ENCODE results near the gene ZFAND3. TPM values are rescaled to one million over a fixed set of nuclear protein-coding genes. Genes with fewer than 3 reads are reported as not detected.

Gene ZFAND3
- total and polyA plus RNA-seq, 2 of the 4 experiments (the other 2 are of a cell fraction), result 10.9 to 26.7 TPM

DNA sequence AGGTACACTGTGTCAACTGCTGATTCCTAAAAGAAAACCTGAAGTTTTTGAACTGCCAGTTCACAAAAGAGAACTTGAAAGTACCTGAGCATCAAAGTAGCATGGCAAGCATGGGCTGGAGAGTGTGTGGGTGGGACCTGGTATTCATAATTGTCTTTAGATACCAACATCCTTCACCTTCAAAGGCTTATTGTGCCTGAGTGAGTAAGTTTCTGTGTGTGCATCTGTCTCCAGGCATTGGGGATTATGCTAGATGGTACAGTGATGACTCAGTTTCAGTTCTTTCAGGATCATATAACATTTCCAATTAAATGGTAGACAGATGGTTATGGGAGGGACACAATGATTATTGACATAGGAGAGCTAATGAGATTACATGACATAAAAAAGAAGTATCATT lies 238.5 kb downstream of the ZFAND3 start:
- no peaks in the 10 kb centered on the region for H3K9me3 ChIP-seq (ENCODE audit: control insufficient read depth, insufficient read depth, low read length)
- H4K91ac ChIP-seq (ENCODE audit: insufficient read depth, low read depth, low read length), result no peak overlapping the region
- BruUV-seq (replicated peaks), result no TSS peak
- H4K20me1 ChIP-seq (ENCODE audit: insufficient read depth, low read length), result peaks cover 54% of the 10 kb centered on the region
- H2AFZ ChIP-seq (replicated peaks; ENCODE audit: low read length, poor library complexity), result no peak overlapping the region
- peaks cover 4% of the 10 kb centered on the region; the same call in 1 of the 2 replicates for H3K4me1 ChIP-seq (ENCODE audit: control insufficient read depth, insufficient read depth, low read length)
- no peak overlapping the region for H4K5ac ChIP-seq (ENCODE audit: low read depth, low read length)
- intact Hi-C loops (cut with micrococcal nuclease) (no loop called here), dilution Hi-C loops (cut with HindIII; ENCODE audit: low sequenced_read_pairs, unreplicated experiment) (no loop called here), in situ Hi-C loops (cut with MboI; ENCODE audit: low sequenced_read_pairs) (no loop called here)
- no peak for TF ChIP-seq RCOR1 (IDR thresholded peaks at IDR 0.05; ENCODE audit: insufficient replicate concordance, low read length)
- no peak for TF ChIP-seq BHLHE40 (IDR thresholded peaks at IDR 0.05; ENCODE audit: low read depth, low read length)
- TF ChIP-seq FOS (IDR thresholded peaks at IDR 0.05; ENCODE audit: low read depth, low read length), result 0 out of 2 replicates have a peak, but pooled peaks have one; percentile 37
- TF ChIP-seq, protein P1, sequence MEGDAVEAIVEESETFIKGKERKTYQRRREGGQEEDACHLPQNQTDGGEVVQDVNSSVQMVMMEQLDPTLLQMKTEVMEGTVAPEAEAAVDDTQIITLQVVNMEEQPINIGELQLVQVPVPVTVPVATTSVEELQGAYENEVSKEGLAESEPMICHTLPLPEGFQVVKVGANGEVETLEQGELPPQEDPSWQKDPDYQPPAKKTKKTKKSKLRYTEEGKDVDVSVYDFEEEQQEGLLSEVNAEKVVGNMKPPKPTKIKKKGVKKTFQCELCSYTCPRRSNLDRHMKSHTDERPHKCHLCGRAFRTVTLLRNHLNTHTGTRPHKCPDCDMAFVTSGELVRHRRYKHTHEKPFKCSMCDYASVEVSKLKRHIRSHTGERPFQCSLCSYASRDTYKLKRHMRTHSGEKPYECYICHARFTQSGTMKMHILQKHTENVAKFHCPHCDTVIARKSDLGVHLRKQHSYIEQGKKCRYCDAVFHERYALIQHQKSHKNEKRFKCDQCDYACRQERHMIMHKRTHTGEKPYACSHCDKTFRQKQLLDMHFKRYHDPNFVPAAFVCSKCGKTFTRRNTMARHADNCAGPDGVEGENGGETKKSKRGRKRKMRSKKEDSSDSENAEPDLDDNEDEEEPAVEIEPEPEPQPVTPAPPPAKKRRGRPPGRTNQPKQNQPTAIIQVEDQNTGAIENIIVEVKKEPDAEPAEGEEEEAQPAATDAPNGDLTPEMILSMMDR (conservative IDR thresholded peaks at IDR 0.05; ENCODE audit: low read depth, low read length), result no peak
- TF ChIP-seq RAD21 (IDR thresholded peaks at IDR 0.05; ENCODE audit: low read length), result no peak
- no peak for TF ChIP-seq MXI1 (IDR thresholded peaks at IDR 0.05; ENCODE audit: borderline replicate concordance, low read depth, low read length)
- CTCF ChIA-PET, result interaction anchor here (1.0 kb wide), 1 partner anchor 23 kb away, joined by 4 read pairs; no protein-coding TSS in a partner anchor
- POLR2A ChIA-PET (ENCODE audit: unreplicated experiment), result no interaction called here
- peak; percentile 78 for DNase-seq
- H3K79me1 ChIP-seq (ENCODE audit: low read depth in 1 of 2, low read length in 2 of 2), result peaks cover 24 to 65% of the 10 kb centered on the region in 2 experiments
- no peak overlapping the region for H2BK15ac ChIP-seq (ENCODE audit: low read depth, low read length)
- no peak overlapping the region for H3K9ac ChIP-seq (ENCODE audit: low read depth, low read length)
- H2BK120ac ChIP-seq (ENCODE audit: low read depth, low read length), result no peak overlapping the region
- no peak overlapping the region for H2AK9ac ChIP-seq (replicated peaks; ENCODE audit: low read depth, low read length, poor library complexity)
- H2AK5ac ChIP-seq (ENCODE audit: low read depth, low read length), result no peak overlapping the region
- no peaks in the 10 kb centered on the region for H3K27me3 ChIP-seq (ENCODE audit: control insufficient read depth, insufficient read depth, low read length)
- H3K36me3 ChIP-seq (ENCODE audit: control insufficient read depth, insufficient read depth, low read length), result peaks cover 10% of the 10 kb centered on the region
- H3K27ac ChIP-seq (ENCODE audit: insufficient read depth, low read length), result no peak overlapping the region
- no peak overlapping the region for H4K8ac ChIP-seq (ENCODE audit: low read depth in 2 of 2, low read length in 2 of 2)
- no peak overlapping the region for H3K18ac ChIP-seq (ENCODE audit: low read depth, low read length)
- H3K14ac ChIP-seq (replicated peaks; ENCODE audit: low read depth, low read length), result no peak overlapping the region
- H2BK5ac ChIP-seq (ENCODE audit: low read depth, low read length, poor library complexity, severe bottlenecking), result no peak overlapping the region
- H3K56ac ChIP-seq (ENCODE audit: extremely low read depth, insufficient read depth, low read length), result no peak overlapping the region
- no peak overlapping the region for H3K4ac ChIP-seq (ENCODE audit: low read depth, low read length)
- peak; percentile 93 for ATAC-seq (ENCODE audit: low read depth)
- peaks cover 15% of the 10 kb centered on the region; the same call in 1 of the 2 replicates for H3K9me1 ChIP-seq (ENCODE audit: insufficient read depth, low read length)
- H3K23ac ChIP-seq (ENCODE audit: low read depth, low read length), result no peak overlapping the region
- no peak overlapping the region for H3K4me2 ChIP-seq (ENCODE audit: low read depth, low read length)
- no peak overlapping the region for H2BK20ac ChIP-seq (ENCODE audit: low read depth, low read length)
- no peak overlapping the region for H3K4me3 ChIP-seq (ENCODE audit: insufficient read depth, low read depth, low read length)

Data from IMR-90 (cell line).